OCI-M1 (cell line): Measurements from ENCODE around the gene MAGI1.

ENCODE experiments used
- DNase-seq: peaks from one replicate; lab custom pipeline; 2025; lab: John Stamatoyannopoulos, UW

Gene MAGI1

DNA sequence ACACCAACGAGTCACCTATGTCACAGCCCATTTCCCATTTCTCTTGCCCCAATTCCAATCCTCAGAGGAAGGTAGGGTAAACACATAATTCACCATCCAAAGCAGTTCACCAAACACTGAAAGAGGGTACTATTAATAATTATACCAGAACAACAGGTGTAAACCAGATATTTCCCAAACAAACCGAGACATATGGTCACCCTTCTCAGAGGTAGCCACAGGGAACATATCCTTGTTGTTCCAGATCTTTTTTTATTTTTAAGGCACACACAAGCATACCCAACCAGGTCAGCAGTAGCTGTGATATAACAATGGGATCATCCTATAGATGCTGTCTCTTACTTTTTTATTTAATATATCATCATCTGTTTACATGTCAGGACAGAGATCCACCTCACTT, 24.7 kb downstream of the MAGI1 start:
- DNase-seq, result no peak

GRCh38 chr3:66012711-66013110, 26.0 kb downstream of the MAGI1 start:
- DNase-seq, result no peak

- no peak for DNase-seq
Measured at GRCh38 chr3:66010739-66011655, 27.7 kb downstream of the MAGI1 start.

GRCh38 chr3:66010348-66010738, 28.4 kb downstream of the MAGI1 start:
- no peak for DNase-seq

DNA sequence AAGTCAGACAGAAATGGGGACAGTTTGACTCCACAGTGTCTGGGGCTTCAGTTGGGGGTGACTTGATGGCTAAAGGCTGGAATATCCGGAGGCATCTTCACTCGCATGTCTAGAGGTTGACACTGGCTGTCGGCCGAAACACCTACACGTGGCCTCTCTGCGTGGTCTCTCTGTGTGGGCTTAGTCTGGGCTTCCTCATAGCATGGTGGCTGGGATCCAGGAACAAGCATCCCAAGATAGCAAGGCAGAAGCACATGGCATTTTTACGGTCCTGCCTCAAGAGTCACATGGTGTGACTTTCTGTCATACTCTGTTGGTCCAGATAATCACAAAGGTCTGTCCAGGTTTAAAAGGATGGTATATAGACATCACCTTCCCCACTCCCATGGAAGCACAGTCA, 34.5 kb downstream of the MAGI1 start:
- DNase-seq, result no peak

DNA sequence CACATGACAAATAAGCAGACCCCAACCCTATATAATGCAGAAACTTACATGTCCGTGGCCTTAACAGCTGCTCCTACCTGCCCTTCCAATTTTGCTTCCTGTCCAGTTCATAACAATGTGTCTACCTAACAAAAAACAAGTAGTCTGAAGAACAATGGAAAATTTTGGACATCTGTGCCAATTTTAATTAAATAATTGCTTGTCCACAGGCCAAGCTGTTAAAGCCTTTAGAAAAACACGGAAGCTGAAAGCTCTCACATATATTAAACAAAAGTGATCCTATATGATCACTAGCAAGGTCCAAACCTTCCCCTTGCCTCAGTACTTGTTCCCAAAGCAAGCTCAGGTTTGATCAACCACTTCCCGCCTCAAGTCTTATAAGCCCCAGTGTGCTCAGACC, 37.1 kb downstream of the MAGI1 start:
- no peak for DNase-seq

GRCh38 chr3:66000506-66000905, 38.2 kb downstream of the MAGI1 start:
- DNase-seq, result no peak

DNA sequence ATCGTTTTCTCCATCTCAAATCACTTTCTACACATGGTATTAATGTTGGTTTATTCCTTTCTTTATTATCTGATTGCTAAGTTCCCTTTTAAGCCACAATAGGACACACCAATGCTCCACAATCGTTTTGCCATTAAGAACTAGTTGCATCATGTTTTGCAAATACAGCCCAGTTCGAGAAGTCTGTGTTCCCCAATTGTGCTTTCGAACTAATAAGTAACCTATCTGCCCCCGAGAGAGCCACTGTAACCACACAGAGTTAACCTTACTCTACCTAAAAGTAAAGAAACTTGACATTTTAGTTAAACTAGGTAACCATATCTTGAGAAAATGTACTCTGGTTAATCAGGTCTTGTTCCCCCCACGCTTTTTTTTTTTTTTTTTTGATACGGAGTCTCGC, 39.1 kb downstream of the MAGI1 start:
- DNase-seq, result no peak

GRCh38 chr3:65996589-65996988, 42.1 kb downstream of the MAGI1 start:
- no peak for DNase-seq

DNA sequence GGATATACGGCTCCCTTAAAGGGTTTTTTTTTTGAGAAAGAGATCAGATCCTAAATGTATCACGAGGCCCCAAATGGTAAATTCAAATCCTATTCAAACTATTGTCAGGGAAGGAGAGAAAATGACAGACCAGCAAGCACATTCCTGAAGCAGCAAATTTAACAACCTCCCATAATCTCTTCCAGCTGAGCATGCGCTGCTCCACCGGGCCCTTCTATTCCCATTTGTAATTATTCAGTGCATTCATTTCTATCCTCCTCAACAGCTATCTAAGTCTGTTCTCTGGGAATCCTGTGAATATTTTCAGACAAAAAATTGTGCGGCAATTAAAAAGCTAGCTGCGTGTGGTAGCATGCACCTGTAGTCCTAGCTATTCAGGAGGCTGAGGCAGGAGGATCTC, 43.2 kb downstream of the MAGI1 start:
- no peak for DNase-seq

GRCh38 chr3:65995030-65995429, 43.7 kb downstream of the MAGI1 start:
- no peak for DNase-seq

- DNase-seq, result no peak
Measured at GRCh38 chr3:65993134-65993900, 45.4 kb downstream of the MAGI1 start.

DNA sequence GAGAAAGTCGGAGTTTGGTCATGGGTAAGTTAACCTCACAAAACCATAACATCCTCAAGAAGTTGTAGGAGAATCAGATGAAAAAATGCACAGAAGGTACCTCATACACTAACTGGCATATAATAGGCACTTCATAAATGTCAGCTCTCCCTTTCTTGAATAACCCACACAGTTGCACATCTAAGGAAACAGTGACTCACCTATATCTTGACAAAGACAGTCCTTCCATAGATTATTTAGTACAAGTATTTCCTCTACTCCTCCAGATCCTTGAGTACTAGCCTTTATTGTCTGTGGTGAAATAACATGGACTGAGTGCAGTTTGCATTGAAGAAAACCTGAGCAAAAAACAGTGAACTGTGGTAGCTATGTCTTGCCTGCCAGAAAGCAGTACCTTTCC, 46.6 kb downstream of the MAGI1 start:
- no peak for DNase-seq

- DNase-seq, result no peak
Measured at GRCh38 chr3:65988411-65989180, 50.1 kb downstream of the MAGI1 start.

- DNase-seq, result no peak
Measured at GRCh38 chr3:65986285-65986684, 52.4 kb downstream of the MAGI1 start.

DNA sequence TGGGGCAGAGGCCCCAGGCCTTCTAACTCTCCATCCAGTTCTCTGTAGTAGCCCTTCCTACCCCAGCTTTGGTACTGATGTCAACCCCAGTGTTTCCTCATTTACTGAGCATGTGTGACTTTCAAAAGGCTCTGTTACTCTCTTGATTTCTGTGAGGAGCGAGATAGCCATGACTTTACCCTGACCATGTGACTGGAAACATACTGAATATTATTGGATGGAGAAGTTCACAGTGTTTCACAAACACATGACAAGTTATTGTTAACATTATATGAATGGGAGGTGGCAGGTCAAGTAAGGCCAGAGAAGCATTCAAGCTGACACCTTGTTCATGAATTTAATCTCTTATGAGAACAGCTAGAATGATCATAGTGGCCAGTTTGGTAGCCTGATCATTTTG, 53.7 kb downstream of the MAGI1 start:
- DNase-seq, result no peak

DNA sequence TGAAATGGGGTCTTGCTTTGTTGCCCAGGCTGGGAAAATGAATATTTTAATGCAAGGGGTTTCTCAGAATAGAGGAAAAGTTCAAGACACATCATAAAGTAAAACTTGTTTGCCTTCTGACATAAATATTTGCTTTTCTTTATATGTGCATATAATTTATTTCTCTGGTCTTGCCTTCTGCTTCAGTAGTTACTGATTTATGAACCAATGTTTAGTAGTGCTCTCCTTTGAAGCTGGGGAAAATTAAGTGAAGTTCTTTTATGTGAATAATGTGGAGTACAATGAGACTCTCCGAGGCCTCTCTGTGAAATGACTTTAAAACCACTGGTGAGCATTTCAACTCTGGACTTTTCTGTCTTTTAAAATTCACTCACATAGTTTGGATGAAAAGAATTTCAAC, 55.6 kb downstream of the MAGI1 start:
- DNase-seq, result no peak

- no peak for DNase-seq
Measured at GRCh38 chr3:65979731-65980130, 59.0 kb downstream of the MAGI1 start.

DNA sequence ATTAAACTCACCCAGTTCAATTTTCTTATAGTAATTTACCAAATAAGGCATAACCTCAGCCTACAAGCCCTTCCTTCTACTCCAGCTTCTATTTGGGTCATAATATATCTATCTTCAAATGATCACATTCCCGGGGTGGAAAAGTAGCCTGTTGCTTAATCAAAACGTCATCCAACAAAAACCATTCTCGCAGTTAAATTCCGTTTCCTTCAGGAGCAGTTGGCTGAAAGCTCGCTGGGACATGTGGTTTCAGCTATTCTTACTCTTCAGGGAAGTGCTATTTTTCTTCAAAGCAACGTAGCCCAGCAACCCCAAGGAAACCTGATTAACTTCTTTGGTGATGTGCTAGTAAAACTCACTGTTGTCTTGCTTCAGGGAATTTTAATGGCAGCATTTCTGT, 59.6 kb downstream of the MAGI1 start:
- no peak for DNase-seq

DNA sequence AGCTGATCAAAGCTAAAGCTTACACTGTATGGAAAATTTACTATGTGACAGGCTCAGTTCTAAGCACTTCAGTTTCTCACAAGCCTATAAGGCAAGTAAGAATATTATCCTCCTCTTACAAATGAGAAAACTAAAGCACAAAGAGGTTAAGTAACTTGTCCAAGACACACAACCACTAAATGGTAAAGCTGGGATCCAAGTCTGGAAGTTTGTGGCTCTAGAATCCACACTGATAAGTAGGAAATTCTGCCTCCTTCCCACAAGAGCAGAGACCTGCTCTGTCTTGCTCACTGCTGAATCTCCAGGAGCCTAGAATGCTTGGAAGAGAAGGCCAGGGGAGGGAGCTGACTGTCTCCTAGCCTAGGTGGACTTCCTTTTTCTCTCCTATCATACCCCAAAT, 60.6 kb downstream of the MAGI1 start:
- DNase-seq, result no peak

GRCh38 chr3:65975032-65975431, 63.7 kb downstream of the MAGI1 start:
- DNase-seq, result no peak

GRCh38 chr3:65974509-65974908, 64.2 kb downstream of the MAGI1 start:
- DNase-seq, result no peak

- DNase-seq, result no peak
Measured at GRCh38 chr3:65972765-65973164, 66.0 kb downstream of the MAGI1 start.
